ENCODE measurements around the gene FERD3L.

FERD3L gene

GRCh38 chr7:19146699-19147098 is 1.5 kb upstream of the FERD3L start:
- DNase-seq (ENCODE audit: low read depth) = peak; percentile 31
- in situ Hi-C loops (cut with HindIII; ENCODE audit: low sequenced_read_pairs) = no loop called here
- no peak for TF ChIP-seq CTCF (IDR thresholded peaks at IDR 0.05; ENCODE audit: low read depth, low read length, missing control alignments)
- no peak overlapping the region for H3K4me3 ChIP-seq (ENCODE audit: low read depth, low read length)

- in situ Hi-C loops (cut with HindIII; ENCODE audit: low sequenced_read_pairs) = no loop called here
- H3K4me3 ChIP-seq (ENCODE audit: low read depth, low read length) = no peak overlapping the region
- no peak for DNase-seq (ENCODE audit: low read depth)
- TF ChIP-seq CTCF (IDR thresholded peaks at IDR 0.05; ENCODE audit: low read depth, low read length, missing control alignments) = no peak
Measured at GRCh38 chr7:19145434-19146115, 354 bp upstream of the FERD3L start.

- DNase-seq (ENCODE audit: low read depth) = no peak
- peak overlapping the region; percentile 16 for H3K4me3 ChIP-seq (ENCODE audit: low read depth, low read length)
- no peak for TF ChIP-seq CTCF (IDR thresholded peaks at IDR 0.05; ENCODE audit: low read depth, low read length, missing control alignments)
- in situ Hi-C loops (cut with HindIII; ENCODE audit: low sequenced_read_pairs) = no loop called here
Measured at GRCh38 chr7:19143881-19144574, 1.2 kb downstream of the FERD3L start.

GRCh38 chr7:19139706-19140327 is 5.4 kb downstream of the FERD3L start:
- no peak for TF ChIP-seq CTCF (IDR thresholded peaks at IDR 0.05; ENCODE audit: low read depth, low read length, missing control alignments)
- in situ Hi-C loops (cut with HindIII; ENCODE audit: low sequenced_read_pairs) = no loop called here

GRCh38 chr7:19133886-19134285 is 11.3 kb downstream of the FERD3L start:
- DNase-seq (ENCODE audit: low read depth) = no peak
- H3K4me3 ChIP-seq (ENCODE audit: low read depth, low read length) = no peak overlapping the region
- no peak for TF ChIP-seq CTCF (IDR thresholded peaks at IDR 0.05; ENCODE audit: low read depth, low read length, missing control alignments)
- in situ Hi-C loops (cut with HindIII; ENCODE audit: low sequenced_read_pairs) = no loop called here

More at GRCh38 chr7:19139706-19140327, 5.4 kb downstream of the FERD3L start:
- no peak overlapping the region for H3K4me3 ChIP-seq (ENCODE audit: low read depth, low read length)
- DNase-seq (ENCODE audit: low read depth) = no peak

GRCh38 chr7:19133390-19133789 is 11.8 kb downstream of the FERD3L start:
- no peak for TF ChIP-seq CTCF (IDR thresholded peaks at IDR 0.05; ENCODE audit: low read depth, low read length, missing control alignments)
- DNase-seq (ENCODE audit: low read depth) = no peak
- no peak overlapping the region for H3K4me3 ChIP-seq (ENCODE audit: low read depth, low read length)
- in situ Hi-C loops (cut with HindIII; ENCODE audit: low sequenced_read_pairs) = no loop called here
